Erythroblast (primary cell): Measurements from ENCODE around the gene C18orf32.

Experiments
- GATA1 ChIP-seq: IDR thresholded peaks from 2 replicates; pipeline ENCODE4 v1.6.1; 2011; ENCODE audit warnings: low read depth, mild to moderate bottlenecking, control low read depth, low read length, moderate library complexity
- POLR2A ChIP-seq: IDR thresholded peaks from 2 replicates; pipeline ENCODE4 v1.6.1; 2011; ENCODE audit warnings: mild to moderate bottlenecking, low read length

- TF ChIP-seq POLR2A (peak; percentile 31), GATA1 (no peak)
Observed at GRCh38 chr18:49476664-49477411, 10.2 kb downstream of the C18orf32 start.
